GM11168 (cell line): ENCODE data around the gene RAD51.

Experiments used
- in situ Hi-C: fragments of 300-500 bp; cut with MboI; formaldehyde crosslinking; loops from one replicate; pipeline ENCODE4 v1.12.0; 2022; ENCODE audit warnings: low sequenced_read_pairs; ENCODE audit not compliant: unreplicated experiment

Gene RAD51

DNA sequence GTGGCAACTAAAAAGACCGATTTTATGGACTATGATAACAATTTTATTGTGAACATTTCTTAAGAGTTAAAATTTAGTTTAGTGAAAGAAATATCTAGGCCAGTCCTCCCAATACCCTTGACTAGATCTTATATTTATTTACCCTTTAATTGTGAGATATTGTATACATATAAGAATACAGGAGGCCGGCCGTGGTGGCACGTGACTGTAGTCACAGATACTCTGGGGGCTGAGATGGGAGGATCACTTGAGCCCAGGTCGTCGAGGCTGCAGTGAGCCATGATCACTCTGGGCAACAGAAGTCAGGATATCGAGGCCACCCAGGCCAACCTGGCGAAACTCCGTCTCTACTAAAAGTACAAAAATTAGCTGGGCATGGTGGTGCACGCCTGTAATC is 60.8 kb downstream of the RAD51 start:
- in situ Hi-C loops: loop anchor here (25.0 kb wide), 1 partner anchor 419 kb away; the partner anchor contains the start of gene CCDC9B

DNA sequence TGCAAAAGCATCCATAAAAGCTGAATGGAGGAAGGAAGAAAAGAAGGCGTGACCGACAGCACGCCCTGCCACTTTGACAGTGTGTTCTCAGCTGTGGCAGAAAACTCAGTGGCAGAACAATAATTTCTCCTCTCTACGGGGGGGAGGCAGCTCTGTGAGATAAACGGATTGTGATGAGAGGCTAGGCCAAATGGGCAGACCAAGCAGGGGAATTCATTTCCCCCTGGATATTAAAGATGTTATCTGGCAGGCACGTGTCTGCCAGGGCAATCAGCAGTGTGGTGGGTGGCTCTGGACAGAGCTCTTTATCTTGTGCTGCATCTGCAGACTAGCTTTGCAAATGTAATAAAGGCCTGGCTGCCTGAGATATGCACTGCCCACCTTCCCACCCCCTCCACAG is 62.0 kb downstream of the RAD51 start:
- in situ Hi-C loops: loop anchor here (25.0 kb wide), 1 partner anchor 420 kb away; the partner anchor contains the start of gene CCDC9B

DNA sequence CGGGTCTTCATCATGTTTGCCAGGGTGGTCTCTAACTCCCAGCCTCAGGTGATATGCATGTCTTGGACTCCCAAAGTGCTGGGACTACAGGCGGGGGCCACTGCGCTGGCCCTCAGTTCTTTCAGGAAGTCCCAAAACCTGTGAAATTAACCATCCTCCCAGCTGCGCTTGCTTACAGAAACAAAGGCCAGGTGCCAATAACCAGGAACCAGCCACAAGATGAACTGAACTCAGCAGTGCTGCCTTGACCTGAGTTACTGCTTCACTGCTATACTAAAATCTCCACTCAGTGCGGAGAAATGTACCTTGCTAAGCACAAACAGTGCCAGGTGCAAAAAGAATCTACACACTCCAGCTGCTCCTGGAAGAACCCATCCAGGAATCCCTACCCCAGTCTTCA is 65.0 kb downstream of the RAD51 start:
- in situ Hi-C loops: loop anchor here (25.0 kb wide), 1 partner anchor 423 kb away; the partner anchor contains the start of gene CCDC9B

DNA sequence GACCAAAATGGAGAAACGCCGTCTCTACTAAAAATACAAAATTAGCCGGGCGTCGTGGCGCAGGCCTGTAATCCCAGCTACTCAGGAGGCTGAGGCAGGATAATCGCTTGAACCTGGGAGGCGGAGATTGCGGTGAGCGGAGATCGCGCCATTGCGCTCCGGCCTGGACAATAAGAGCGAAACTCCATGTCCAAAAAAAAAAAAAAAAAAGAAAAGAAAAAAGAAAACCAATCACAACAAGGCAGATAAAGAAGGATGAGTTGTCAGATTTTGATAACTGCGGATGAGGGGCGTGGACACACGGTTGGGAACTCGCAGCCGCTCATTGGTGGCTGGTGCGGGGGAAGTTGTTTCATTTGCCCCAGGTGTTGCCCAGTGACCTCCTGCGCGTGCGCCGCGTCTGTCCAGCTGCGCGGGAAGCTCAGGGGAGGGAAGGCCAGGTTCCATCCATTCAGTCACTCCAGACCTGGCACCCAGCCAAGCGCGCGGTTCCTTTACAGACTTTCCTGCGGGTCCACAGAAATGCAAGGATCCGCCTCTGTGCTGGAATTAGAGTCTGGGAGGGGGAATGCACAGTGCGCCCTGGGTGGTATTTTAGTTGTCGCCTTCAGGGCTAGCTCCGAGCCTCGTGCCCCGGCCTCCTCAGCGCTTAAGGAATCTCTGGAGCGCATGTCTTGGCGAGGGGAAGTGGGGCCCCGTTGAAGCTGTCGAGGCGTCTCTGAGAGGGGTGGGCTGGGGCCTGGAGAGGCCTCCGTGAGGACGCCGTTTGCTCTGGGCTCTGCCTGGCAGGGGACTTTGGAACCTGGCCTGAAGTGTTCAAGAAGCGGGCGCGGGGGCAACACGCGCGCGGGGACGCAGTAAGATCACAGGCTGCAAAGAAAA is 68.2 kb downstream of the RAD51 start:
- in situ Hi-C loops: loop anchor here (25.0 kb wide), 1 partner anchor 426 kb away; the partner anchor contains the start of gene CCDC9B

DNA sequence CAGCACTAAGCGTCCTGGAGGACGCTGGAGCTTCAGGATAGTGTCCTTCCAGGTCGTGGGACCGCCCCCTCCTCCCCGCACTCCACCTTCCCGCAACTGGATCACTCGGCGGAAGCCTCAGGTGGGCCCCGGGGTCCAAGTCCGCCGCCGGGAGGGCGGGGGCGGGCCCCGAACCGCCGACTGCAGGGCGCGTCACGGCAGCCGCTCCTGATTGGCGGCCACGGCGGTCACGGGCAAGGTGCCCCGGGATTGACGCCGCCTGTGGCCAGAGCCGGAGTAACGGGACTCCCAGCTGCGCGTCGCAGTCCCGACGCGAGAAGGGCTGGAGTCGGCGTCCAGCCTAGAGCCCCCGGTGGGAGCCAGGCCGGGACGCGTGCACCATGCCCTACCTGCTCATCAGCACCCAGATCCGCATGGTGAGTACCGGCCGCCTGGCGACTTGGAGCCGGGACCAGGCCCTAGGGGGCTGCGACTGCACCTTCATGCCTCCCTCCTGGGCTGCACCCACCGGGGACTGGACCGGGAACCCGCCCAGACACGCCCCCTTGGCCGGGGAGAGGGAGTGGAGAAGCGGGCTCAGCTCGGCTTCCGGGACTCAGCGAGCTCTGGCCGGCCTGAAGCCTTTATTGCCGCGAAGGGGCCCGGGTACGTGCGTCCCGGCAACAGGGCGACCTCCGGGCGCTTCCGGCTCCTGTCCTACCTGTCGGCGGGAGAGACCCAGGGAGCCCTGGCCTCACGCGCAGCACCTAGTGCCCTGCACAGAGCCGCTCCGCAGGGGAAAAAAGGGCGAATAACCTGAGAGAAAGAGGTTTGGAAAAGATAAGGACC is 69.0 kb downstream of the RAD51 start, which contains the start of gene GCHFR:
Gene GCHFR, plus strand, starts transcription at position 268 of the 828 bp plus-strand sequence. Its CDS starts 113 bp downstream, at position 381.
- in situ Hi-C loops: loop anchor here (25.0 kb wide), 1 partner anchor 427 kb away; the partner anchor contains the start of gene CCDC9B

DNA sequence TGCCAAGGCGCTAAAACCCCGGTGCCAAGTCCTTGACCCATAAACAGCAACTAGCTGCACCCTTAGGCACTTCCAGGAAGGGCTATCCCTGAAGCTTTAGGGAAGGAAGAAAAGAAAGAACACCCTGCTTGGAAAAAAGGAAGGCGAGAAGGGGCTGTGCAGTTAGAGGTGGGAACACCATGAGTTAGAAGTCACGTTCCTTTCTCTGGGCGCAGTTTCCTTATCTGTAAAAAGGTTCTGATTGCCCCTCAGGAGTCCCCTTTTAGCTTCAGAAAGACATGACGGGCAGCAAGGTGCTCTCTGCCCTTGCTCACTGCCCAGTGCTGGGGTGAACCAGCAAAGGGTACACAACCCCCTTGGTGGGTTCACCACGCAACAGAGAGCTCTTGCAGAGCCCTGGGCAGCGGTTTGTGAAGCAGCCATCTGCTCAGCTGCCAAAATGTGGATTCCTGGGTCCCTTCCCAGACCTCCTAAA is 69.7 kb downstream of the RAD51 start:
- in situ Hi-C loops: loop anchor here (25.0 kb wide), 1 partner anchor 427 kb away; the partner anchor contains the start of gene CCDC9B

DNA sequence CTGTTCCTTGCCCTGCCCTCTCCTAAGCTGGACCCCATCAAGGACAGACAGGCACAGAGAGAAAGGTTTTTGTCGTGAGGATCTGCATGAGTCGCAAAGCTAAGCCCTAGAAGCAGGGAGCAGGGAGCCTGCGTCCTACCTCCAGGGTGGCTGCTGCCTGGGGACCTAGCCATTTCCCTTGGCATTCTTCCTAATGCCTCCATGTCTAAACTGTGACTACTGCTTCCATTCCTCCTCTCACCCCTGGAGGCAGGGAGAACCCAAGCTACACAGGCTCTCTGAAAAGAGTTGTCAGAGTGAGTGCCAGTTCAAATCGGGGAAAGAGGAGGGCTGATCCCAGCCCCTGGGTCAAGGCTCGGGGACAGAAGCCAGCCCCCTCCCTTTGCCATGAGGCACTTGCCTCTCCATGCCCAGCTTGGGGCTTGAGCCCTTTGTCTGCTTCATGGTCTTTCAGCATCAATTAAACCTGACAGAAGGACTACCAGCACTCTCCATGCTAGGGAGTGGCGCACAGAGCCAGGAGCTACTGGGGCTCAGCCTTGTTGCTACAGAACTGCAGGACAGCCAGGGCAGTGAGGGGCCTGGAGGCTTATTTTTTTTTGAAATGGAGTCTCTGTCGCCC is 71.3 kb downstream of the RAD51 start:
- in situ Hi-C loops: loop anchor here (25.0 kb wide), 1 partner anchor 429 kb away; the partner anchor contains the start of gene CCDC9B

DNA sequence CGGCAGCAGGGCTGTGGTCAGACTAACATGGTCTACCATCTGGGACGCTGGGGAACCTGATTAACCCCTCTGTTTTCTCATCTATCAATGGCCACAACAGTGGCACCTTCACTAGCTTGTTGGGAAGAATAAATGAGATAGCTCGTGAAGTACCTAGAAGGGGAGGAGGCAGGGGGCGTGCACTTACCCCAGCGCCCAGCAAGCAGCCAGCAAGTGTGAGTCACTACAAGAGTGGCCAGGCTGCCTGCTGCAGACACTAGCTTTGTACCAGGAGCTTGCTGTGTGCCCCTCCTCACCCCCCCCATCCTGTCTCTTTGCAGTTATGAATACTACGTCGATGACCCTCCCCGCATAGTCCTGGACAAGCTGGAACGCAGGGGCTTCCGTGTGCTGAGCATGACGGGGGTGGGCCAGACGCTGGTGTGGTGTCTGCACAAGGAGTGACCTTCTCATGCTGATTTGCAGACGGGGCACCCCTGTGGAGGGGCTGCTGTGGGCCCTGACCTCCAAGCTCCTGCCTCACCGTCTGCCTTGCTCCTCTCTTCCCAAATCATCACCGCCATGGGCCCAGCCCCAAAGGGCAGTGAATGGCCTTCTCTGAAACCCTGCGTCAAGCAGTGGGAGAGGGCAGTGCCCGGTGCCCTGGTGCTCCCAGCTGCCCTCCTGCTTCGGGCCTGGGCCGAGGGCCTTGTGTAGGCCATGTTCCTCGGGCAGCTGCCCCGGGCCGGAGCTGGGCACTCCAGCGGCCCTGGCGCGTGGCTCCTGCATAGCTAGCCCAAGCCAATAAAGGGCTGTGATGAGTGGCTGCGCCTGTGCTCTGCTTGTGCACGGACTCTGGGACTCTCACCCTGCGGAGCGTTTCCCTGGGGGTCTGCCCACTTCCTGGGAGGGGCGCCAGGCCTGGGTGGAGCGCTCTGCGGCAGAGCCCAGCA is 72.2 kb downstream of the RAD51 start:
- in situ Hi-C loops: loop anchor here (25.0 kb wide), 1 partner anchor 430 kb away; the partner anchor contains the start of gene CCDC9B

DNA sequence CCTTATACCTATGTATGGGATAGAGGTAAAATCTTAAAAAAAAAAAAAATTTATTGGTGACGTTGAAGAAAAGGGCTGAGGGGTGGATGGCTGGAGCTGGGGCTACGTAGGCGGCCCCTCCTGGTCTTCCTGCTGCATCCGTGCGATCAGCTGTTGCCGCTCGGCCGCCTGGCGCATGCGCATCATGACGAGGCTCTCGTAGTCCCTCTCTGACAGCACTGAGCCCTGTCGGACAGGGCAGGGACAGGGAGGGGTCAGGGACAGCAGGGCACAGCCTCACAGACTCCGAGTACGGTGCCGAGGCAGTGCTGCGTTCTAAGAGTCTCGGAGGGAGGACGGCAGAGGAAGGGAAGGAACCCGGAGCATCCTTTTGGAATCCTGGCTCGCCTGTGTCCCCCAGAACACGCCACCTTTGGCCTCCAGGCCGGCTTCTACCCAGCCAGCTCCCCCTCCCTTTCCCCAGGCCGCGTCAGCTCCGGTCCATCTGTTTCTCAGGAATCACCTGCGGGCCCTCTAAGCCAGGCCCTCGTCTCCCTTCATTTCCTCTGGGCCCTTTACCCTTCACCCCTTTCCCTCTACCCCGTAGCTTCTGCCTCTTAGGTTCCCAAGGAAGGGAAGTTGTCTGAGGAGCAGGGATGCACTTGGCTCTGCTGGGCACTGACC is 73.0 kb downstream of the RAD51 start:
- in situ Hi-C loops: loop anchor here (25.0 kb wide), 1 partner anchor 431 kb away; the partner anchor contains the start of gene CCDC9B

DNA sequence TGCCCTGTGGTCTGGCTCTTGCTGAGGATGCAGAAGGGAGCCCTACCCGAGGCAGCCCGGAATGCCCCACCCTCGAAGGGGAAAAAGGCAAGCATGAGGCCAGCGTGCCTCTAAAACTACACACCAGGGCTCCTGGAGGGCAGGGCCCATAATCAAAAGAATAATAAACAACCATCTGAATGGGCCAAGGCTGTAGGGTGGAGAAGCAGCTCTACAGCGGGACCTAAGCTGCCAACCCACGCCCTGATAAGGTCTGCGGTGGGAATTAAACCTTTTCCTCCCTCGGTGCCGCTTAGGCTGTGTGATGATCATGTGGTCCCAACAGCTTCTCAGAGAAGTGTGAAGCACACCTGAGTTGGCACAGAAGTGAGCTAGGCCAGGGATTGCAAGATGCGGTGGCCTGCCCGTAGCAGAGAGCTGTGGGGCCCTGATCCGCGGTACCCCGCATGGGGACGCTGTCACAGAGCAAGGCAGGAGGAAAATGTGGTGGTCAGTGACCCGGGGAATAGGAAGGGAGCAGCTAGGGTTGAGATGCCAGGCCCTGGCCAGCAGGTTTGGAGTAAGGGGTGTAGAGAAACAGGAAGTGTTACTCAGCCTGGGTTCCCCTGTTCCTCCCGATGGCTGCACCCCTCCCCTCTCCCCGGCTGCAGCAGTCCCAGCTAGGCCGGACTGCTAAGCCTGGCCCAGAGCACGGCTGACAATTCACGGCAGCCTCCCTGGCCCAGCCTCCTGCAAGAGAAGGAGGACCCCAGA is 73.7 kb downstream of the RAD51 start:
- in situ Hi-C loops: loop anchor here (25.0 kb wide), 1 partner anchor 431 kb away; the partner anchor contains the start of gene CCDC9B

DNA sequence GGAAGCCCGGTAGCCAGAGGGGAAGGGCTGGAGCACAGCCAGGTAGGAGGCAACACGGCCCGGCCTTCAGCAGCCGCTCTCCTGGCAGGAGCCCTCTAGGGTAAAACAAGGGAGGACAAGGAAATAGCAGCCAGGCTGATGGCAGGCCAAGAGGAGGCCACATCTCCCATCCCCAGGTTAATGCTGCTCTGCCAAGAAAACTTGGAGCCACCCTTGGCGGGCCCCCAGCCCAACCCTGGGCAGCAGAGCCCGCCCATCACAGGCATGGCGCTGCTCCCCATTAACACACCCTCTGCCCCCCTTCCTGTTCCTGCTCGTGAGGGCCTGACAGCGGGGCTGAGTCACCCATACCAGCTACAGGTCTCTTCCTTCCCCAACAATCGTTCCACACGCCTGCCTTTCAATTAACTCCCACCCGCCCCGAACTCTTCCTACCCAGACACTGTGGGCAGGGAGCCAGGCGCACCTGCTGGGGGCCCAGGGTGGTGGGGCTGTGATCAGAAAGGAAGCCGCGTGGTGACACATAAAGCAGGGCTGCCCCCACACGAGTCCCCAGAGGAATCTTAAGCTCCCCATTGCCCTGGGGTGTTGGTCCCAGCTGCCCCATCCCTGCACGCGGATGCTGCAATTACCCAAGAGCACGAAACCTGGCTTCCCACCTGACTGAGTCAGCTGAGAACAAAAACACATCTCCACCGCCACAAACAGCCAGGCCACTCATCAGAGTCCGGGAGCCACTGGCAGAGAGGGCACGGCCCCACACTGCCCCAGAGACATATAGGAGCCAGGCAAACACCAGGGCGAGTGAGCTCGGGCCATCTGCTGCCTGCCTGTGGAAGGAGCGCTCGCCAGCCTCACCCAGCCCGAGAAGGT is 74.5 kb downstream of the RAD51 start, which contains the start of gene C15orf62:
Gene C15orf62, plus strand, starts transcription at position 707 of the 873 bp plus-strand sequence. CDS start 516 bp downstream, outside the sequence.
- in situ Hi-C loops: loop anchor here (25.0 kb wide), 1 partner anchor 432 kb away; the partner anchor contains the start of gene CCDC9B

DNA sequence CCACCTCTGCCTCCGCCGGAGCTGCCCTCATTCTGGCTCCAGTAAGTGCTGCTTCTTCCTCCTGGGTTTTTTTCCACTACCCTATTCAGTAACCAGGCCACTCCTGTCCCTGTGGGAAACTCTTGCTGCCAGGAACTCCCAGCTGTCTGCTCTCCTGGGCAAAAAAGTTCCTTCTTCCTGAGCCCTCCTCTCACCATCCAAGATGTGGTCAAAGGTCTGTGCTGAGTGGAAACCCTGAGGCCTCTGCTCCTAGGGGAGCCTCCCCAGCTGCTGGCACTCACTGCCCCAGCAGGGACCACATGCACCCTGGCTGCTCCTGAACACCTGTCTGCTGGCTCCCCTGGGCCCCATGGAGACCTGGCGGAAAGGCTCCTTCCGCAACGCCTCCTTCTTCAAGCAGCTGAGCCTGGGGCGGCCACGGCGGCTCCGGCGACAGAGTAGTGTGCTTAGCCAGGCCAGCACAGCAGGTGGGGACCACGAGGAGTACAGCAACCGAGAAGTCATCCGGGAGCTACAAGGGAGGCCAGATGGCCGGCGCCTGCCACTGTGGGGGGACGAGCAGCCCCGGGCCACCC is 75.3 kb downstream of the RAD51 start:
- in situ Hi-C loops: loop anchor here (25.0 kb wide), 1 partner anchor 433 kb away; the partner anchor contains the start of gene CCDC9B

DNA sequence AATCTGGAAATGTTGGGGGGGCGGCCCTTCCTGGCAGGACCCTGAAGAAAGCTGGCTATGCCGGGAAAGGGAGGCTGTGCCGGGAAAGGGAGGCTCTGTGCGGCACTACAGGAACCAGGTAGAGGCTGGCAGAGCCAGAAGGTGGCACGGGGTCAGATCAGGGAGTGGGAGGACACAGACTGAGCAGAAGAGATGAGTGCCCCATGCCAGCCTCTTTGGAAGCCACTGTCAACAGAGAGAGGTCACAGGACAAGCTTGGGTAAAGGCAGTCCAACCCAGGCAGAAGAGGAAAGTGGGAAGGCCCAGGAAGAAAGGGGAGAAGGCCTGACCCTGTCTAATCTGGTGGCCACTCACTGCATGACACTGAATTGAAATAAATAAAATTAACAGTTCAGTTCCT is 76.3 kb downstream of the RAD51 start:
- in situ Hi-C loops: loop anchor here (25.0 kb wide), 1 partner anchor 434 kb away; the partner anchor contains the start of gene CCDC9B

DNA sequence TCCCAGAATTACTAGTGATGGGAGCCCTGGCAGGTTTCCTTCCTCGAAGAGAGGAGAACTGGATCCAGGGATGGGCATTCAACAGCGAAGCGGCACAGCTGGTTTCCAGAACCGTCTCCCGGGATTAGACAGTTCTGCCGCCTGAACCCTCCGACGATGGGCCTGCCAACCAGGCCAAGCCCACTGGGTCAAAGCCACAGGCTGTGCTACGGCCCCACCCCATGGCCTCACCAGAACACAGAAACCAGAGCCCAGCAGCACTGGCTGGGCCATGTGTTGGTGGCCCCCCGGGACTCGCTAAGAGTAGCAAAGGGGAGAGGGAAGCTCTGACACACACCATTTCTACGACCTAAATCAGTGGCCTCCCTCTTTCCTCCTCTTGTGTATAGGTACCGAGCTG is 77.0 kb downstream of the RAD51 start:
- in situ Hi-C loops: loop anchor here (25.0 kb wide), 1 partner anchor 435 kb away; the partner anchor contains the start of gene CCDC9B

DNA sequence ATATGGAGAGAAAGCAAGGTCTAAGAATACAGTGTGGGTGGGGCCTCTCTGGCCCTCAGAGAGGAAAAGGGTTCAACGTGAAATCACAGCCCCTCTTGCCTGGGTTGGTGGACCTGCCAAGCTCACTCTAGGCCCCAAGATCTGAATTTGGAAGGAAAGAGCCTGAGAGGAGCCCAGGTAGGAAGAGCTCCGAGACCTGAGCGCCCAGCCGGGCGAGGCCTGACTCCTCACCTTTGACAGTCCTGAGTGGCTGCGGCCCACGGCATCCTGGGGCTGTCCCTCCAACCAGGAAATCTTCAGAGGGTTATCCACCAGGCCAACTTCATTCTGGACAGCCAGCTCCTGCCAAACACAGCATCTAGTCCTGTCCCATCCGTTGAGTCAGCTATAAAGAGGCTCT is 78.5 kb downstream of the RAD51 start:
- in situ Hi-C loops: loop anchor here (25.0 kb wide), 1 partner anchor 436 kb away; the partner anchor contains the start of gene CCDC9B
